ENCODE measurements around the gene GNAS.
"Not testable (repeated sequence)": the region's sequence is repeated elsewhere in the genome, so short reads cannot be mapped to it uniquely, and the experiment has no call there.

GNAS gene

DNA sequence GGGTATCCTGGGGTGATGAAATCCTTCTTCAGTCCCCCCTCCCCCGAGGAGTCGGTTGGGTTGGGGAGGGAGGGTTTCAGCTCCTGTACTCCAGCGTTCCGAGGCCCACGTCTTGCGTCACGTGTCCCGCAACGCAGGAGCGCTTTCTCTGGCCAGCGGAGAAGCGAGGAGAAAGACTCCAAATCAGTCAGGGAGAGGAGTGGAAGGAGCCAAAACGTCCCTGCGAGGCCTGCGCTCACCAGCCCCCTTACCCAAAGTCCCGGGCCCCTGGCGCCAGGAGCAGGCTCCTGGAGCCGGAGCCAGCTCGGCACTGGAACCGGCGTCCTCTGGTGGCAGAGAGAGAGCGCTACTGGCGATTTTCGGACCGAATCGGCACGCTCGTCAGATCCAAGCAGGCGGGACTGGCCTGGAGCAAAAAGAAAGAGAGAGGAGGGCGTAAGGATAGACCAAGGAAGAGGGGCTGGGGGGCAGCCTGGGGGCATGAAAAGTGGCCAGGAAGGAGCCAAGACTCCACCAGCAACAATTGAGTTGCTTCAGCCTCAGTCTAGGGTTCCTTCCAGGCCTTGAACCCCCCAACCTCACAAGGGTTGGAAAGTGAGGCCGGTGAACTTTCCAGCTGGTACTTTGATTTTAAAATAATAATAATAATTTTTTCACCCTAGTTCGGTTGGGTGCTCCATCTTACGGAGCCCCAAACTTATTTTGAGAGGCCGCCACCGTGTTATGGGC is at the start of gene GNAS:
TSS of gene GNAS (plus strand) at position 174 of the 729 bp plus-strand sequence.
- peak; percentile 72 for DNase-seq

- no peak for DNase-seq
These were observed 49.0 kb upstream of the GNAS start for GRCh38 chr20:58803533-58803932.

GRCh38 chr20:58807801-58808200 is 44.7 kb upstream of the GNAS start:
- no peak for DNase-seq

DNA sequence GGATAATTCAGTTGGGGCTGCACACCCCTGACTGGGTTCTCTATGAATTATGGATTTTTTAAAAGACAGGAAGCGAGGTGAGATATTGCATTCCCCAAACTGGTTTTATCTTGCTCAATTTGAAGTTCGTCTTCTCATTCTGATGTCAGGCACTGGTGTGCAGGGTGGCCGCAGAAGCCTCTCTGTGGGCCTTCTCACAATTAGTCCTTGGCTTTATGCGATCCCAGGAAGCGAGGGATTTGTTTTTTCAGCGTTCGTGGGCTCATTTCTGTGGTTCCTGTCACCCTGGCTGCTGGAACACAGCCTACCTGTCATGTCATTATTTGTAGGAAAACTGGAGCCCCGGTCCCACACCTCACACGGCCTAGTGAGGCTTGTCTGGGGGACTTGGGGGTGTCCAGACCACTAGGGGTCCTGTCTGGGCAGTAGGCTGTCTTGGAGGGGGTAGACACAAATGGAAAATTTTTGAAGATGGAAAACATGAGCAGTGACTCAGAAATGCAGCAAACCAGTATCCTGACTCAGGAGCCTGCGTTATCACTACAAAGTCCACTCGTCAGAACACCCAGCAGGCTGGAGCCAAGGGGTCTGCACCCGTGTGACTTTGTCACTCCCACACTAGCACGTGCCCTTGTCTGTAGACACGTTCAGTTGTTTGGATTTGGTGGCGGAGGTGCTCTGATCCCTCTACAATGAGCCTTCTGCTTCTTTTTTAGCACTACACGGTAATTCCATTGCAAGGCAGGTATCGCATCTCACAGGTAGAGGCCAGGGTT is 44.1 kb upstream of the GNAS start:
- no peak for DNase-seq

DNA sequence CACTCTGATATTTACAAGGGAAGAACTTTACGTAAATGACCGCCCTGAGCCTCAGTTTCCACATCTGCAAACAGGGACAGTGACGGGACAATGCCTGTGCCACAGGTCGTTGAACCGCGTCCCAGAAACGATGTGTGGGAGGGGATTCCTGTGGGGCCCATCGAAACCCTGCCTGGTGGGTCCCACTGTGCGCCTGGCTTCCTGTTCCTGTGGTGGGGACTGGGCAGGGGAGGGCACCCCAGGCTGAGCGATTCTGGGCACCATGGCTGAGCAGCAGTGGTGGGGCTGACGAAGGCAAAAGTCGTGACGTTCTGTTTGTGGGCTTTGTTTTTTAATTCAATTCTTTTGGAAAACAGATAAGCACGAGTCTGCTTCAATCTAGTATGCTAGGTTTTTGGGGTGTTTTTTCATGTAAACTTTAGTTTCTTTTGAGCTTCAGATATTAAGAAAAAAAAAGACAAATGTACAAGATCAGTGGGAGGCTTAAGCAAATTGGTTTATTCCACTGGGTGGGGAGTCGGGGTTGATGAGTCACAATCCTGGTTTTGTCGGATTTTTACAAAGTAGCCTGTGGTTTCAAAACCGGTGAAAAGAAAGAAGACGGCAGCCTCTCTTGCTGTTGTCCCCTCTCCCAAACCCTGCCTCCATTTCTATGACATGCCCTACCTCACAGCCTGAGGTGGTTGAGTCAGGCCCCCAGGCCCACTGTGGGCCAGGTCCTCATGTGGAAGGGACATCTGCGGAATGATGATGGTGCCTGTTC is 42.2 kb upstream of the GNAS start:
- DNase-seq: no peak

DNA sequence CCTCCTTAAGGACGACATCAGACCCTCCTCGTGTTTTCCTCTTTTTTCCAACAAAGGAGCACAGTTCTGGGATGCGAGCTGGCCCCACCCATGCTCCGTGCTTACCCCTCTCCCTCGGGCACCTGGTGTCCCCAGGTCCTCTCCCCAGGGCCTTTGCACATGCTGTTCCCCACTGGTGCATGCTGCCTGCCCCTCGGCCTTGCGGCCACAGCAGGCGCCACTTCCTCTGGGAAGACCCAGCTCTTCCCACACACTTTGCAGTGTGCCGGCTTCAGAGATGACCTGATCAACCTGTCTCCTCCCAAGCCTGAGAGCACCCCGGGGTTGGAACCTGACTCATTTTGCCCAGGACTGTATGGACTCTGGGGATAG is 41.7 kb upstream of the GNAS start:
- DNase-seq: no peak

GRCh38 chr20:58811334-58811733 is 41.2 kb upstream of the GNAS start:
- no peak for DNase-seq

DNA sequence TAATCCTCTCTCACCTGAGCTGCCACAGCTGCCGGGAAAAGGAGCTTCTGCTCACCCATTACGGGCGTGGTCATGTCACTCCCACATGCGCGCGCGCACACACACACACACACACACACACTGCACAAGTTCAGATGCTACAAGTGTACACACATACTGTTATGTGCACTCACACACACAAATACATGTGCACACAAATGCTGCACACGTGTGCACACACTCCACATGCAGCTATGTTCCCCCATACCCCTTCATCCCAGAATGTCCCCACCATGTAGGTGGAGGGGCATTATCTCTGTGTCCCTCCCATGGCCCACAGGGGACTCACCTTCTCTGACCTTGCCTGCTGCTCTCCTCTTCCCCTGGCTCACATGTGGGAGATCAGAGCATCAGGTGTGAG is 39.1 kb upstream of the GNAS start:
- no peak for DNase-seq

DNA sequence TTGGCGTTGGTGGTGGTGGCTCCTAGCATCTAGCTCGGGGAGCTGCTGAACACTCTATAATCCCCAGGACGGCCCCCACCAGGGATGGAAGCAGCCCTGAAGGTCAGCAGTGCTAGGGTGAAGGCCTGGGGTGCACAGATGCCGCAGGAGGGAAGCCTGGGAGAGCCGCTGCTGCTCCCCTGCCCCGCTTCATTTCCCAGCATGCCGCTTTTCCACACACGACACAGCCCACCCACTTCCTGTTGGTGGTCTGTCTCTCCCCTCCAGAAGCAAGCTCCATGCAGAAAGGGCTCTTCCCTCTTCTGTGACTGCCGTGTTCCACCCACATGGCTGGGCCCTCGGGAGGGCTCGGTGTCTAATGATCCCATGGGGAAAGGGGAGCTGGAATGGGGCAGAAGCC is 37.1 kb upstream of the GNAS start:
- DNase-seq: no peak

GRCh38 chr20:58816051-58816450 is 36.5 kb upstream of the GNAS start:
- no peak for DNase-seq

DNA sequence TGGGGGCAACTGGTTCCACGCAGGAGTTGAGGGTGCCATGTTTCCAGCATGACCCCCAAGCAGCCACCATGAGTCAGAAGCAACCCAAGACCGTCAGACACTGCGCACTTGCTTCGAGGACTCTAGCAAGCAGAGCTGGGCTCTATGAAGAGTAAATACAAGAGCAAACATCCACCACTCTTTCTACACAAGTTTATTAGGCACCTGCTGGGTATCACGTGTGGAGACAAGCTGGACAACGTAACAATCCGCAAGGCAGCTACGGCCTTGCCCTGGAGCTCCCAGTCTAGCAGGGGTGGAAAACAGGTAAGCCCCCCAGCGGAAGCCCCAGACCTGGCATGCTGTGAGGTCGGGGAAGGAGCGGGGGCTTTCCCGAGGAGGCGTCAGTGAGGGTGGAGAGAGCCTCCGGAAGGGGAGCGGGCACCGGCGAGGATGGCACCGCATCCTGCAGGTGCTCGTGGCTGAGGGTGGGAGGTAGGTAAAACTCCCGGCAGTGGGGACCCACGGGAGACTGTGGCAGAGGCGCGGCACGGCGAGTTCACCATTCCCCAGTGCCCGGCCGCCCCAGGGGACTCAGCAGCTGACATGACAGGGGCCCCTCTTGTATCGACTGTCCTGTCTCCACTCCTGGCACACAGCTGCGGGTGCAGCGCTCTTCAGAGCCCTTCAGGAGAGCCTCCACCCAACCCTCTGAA is 35.4 kb upstream of the GNAS start:
- DNase-seq: no peak

GRCh38 chr20:58817748-58818147 is 34.8 kb upstream of the GNAS start:
- DNase-seq: no peak

- no peak for DNase-seq
These were observed 33.8 kb upstream of the GNAS start for GRCh38 chr20:58818586-58819285.

- DNase-seq: no peak
These were observed 32.6 kb upstream of the GNAS start for GRCh38 chr20:58819921-58820320.

GRCh38 chr20:58820515-58820914 is 32.0 kb upstream of the GNAS start:
- DNase-seq: not testable (repeated sequence)

- no peak for DNase-seq
These were observed 30.4 kb upstream of the GNAS start for GRCh38 chr20:58822149-58822548.

DNA sequence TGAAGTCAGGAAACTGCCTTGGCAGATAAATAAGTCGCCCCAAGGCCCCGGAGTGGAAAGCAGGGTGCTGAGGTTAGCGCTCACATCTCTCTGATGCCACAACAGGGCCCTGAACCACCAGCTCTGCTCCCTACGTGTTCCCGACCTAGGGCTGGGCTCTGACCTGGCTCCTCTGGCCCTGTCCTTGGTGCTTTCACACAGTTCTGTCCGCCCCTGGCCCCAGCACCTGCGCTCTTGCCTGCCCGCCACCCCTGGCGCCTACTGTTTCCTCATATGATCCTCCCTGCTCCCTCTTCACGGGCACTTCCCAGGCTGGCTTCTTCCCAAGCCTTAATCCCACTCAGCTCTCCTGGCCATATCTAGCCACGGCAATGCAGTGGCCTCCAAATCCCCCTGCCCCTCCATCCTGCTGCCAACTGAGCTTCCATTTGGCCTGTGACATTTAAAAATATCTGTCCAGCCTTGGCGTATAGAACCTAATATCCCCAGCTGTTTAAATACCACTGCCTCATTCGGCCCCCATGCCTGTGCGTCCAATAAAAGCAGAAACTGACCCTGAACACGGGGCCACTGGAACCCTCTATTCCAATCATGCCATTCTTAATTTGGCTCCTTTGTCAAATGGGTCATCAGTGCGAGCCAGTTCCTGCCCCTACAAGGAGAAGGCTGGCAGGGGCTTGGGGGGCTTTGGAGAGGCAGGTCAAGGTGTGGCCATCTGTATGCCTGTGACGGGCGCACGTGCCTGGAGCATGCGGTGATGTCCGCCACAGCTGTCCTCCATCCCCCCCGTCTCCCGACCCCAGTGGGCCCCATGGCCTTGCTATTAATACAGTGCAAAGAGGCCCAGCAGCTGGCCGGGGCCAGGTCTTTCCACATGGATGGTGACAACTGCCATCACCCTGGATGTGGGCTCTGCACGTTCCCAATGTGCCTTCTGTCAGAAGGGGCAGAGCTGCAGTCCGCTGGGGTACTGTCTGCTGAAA is 29.5 kb upstream of the GNAS start:
- DNase-seq: no peak

- no peak for DNase-seq
These were observed 27.7 kb upstream of the GNAS start for GRCh38 chr20:58824843-58825242.

DNA sequence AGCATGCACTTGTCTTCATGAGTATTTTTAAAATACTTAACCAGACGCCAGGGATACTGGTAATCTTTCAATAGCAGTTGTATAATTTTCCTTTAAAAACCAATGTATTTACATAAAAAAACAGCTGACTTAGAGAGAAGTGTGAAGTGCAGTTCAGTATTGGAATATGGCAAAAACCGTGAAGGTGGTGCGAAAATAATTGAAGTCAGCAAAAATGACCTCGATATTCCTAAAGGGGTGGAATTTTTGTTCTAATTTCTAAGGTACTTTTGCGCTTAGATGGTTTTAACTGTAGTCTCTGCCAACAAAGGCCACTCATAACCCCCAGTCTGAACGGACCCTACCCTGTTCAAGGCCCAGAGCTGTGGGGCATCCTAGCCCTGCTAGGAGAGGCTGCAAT is 27.1 kb upstream of the GNAS start:
- DNase-seq: no peak

DNA sequence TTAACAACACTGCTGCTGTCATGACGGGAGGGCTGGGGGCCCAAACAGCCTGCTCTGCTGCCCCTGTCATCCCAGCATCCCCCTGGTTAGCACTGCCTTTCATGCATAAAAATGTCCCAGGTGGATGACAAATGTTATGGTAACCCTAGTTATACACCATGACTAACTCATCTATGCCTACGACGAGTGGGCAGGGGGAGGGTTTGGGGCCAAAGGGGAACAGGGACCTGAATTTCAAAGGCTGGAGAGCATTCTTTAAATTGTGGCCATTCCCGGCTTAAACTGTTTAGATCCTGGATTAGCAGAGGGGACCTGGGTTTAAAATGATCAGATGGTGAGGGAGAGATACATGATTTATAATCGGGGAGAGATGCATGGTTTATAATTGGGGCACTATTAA is 26.2 kb upstream of the GNAS start:
- no peak for DNase-seq

DNA sequence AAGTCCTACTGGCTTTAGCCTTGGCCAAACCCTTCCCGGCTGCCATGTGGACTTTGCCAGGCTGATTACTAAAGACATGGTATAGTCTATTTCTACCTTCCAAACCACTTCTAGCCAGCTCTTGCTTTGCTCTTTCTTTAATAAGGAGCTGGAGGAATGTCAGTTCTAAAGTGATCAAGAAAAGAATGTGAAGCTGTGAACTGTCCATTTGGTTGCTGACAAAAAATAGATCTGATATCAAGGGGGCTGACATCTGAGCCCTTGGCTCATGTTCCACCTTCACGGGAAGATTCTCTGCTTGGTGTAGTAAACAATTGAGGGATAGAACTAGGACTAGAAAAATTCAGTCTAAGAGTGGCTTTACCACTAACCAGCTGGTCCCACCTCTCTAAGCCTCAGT is 24.4 kb upstream of the GNAS start:
- DNase-seq: no peak

Data from hematopoietic multipotent progenitor cell treated with erythropoietin and hydrocortisone succinate and interleukin-3 and kit ligand, for 4 days (in vitro differentiated cells).